GM18498 (cell line): ENCODE data around the gene ABLIM2.
A peak's percentile ranks its signal among the peaks of the same experiment; 100 is the strongest.

Source experiments
- ATAC-seq: cut with Tn5 transposase; IDR thresholded peaks from one replicate; pipeline ENCODE4 v1.9.1; 2021; ENCODE audit warnings: mild to moderate bottlenecking, moderate library complexity; ENCODE audit not compliant: unreplicated experiment

ABLIM2 gene

GRCh38 chr4:8158710-8159536 is at the start of gene ABLIM2:
TSS of gene ABLIM2 (minus strand) at chr4:8158813. CDS start at chr4:8158689, 124 bp downstream.
- peak; percentile 98 for ATAC-seq

GRCh38 chr4:8207314-8207713 is 48.7 kb upstream of the ABLIM2 start:
- ATAC-seq = no peak

GRCh38 chr4:8205749-8206611 is 47.4 kb upstream of the ABLIM2 start:
- ATAC-seq = no peak

- no peak for ATAC-seq
Measured at GRCh38 chr4:8205241-8205707, 46.7 kb upstream of the ABLIM2 start.

- ATAC-seq = no peak
Measured at GRCh38 chr4:8204576-8205227, 46.1 kb upstream of the ABLIM2 start.

GRCh38 chr4:8203817-8204216 is 45.2 kb upstream of the ABLIM2 start:
- no peak for ATAC-seq

- ATAC-seq = no peak
Measured at GRCh38 chr4:8203052-8203401, 44.4 kb upstream of the ABLIM2 start.

GRCh38 chr4:8202108-8203051 is 43.8 kb upstream of the ABLIM2 start:
- no peak for ATAC-seq

- peak; percentile 36 for ATAC-seq
Measured at GRCh38 chr4:8201321-8201781, 42.7 kb upstream of the ABLIM2 start.

GRCh38 chr4:8200302-8200975 is 41.8 kb upstream of the ABLIM2 start:
- ATAC-seq = no peak

GRCh38 chr4:8199594-8200301 is 41.1 kb upstream of the ABLIM2 start:
- no peak for ATAC-seq

- ATAC-seq = peak; percentile 85
Measured at GRCh38 chr4:8198906-8199593, 40.4 kb upstream of the ABLIM2 start, which contains the start of gene SH3TC1. TSS of gene SH3TC1 (plus strand) at chr4:8199290. CDS start at chr4:8205195, 5,905 bp downstream.

GRCh38 chr4:8198206-8198905 is 39.7 kb upstream of the ABLIM2 start:
- ATAC-seq = no peak

- no peak for ATAC-seq
Measured at GRCh38 chr4:8197521-8197920, 38.9 kb upstream of the ABLIM2 start.

GRCh38 chr4:8195841-8196458 is 37.3 kb upstream of the ABLIM2 start:
- ATAC-seq = no peak

- ATAC-seq = no peak
Measured at GRCh38 chr4:8195431-8195830, 36.8 kb upstream of the ABLIM2 start.
